WTC11 (cell line): Measurements from ENCODE around the gene CCDC34. TPM values are rescaled to one million over a fixed set of nuclear protein-coding genes. Genes with fewer than 3 reads are reported as not detected.

Source experiments
- ATAC-seq: fragments of 200-7000 bp; cut with Tn5 transposase; 2 replicates; pipeline ENCODE4 v1.10.0; 2021; ENCODE audit warnings: mild to moderate bottlenecking, moderate library complexity
- CTCF ChIA-PET: fragments of 300-600 bp; sonication (Branson Sonifier 250); formaldehyde crosslinking; loops from one replicate; lab custom pipeline; 2021; ENCODE audit warnings: antibody characterized with exemption; lab: Charles Lee
- POLR2A ChIA-PET: fragments of 350-600 bp; sonication (Branson Sonifier 250); formaldehyde crosslinking; loops from one replicate; lab custom pipeline; 2021; ENCODE audit warnings: antibody characterized with exemption; lab: Charles Lee
- DNase-seq: peaks from one replicate; pipeline ENCODE4 v3.0.0; 2021; ENCODE audit warnings: low spot score
- H3K27ac Mint-ChIP-seq: 2 replicates; pipeline ENCODE4 v1.8.0; 2021; ENCODE audit warnings: mixed read lengths
- H3K27me3 Mint-ChIP-seq: 2 replicates; pipeline ENCODE4 v1.8.0; 2021; ENCODE audit warnings: low read depth, mild to moderate bottlenecking, moderate library complexity, mixed read lengths
- H3K36me3 Mint-ChIP-seq: 2 replicates; pipeline ENCODE4 v1.8.0; 2021; ENCODE audit warnings: mixed read lengths
- H3K4me1 Mint-ChIP-seq: 2 replicates; pipeline ENCODE4 v1.8.0; 2022; ENCODE audit warnings: mixed read lengths
- H3K4me3 Mint-ChIP-seq: 2 replicates; pipeline ENCODE4 v1.8.0; 2021; ENCODE audit warnings: mild to moderate bottlenecking, moderate library complexity, mixed read lengths
- H3K9me3 Mint-ChIP-seq: 2 replicates; pipeline ENCODE4 v1.8.0; 2021; ENCODE audit warnings: mixed read lengths
- ATF1 ChIP-seq: sonication (generic); formaldehyde crosslinking; IDR thresholded peaks from 2 replicates; pipeline ENCODE4 v1.8.1; 2023; ENCODE audit warnings: mild to moderate bottlenecking, moderate library complexity, missing genetic modification reagents
- CREM ChIP-seq: sonication (generic); formaldehyde crosslinking; IDR thresholded peaks from 2 replicates; pipeline ENCODE4 v1.8.1; 2022; ENCODE audit warnings: mild to moderate bottlenecking, missing genetic modification reagents, moderate library complexity
- E2F1 ChIP-seq: sonication (generic); formaldehyde crosslinking; IDR thresholded peaks from 2 replicates; pipeline ENCODE4 v1.8.0; 2022; ENCODE audit warnings: mild to moderate bottlenecking, missing genetic modification reagents
- ESRRA ChIP-seq: sonication (generic); formaldehyde crosslinking; IDR thresholded peaks from 2 replicates; pipeline ENCODE4 v1.8.1; 2022; ENCODE audit warnings: mild to moderate bottlenecking, missing genetic modification reagents, borderline replicate concordance
- FOXK1 ChIP-seq: sonication (generic); formaldehyde crosslinking; IDR thresholded peaks from 2 replicates; pipeline ENCODE4 v1.8.0; 2022; ENCODE audit warnings: mild to moderate bottlenecking, moderate library complexity, missing genetic modification reagents
- FOXP1 ChIP-seq: sonication (generic); formaldehyde crosslinking; IDR thresholded peaks from 2 replicates; pipeline ENCODE4 v1.8.0; 2022; ENCODE audit warnings: missing genetic modification reagents, mild to moderate bottlenecking, moderate library complexity, borderline replicate concordance
- IRF1 ChIP-seq: sonication (generic); formaldehyde crosslinking; IDR thresholded peaks from 2 replicates; pipeline ENCODE4 v1.8.0; 2023; ENCODE audit warnings: missing genetic modification reagents
- JAZF1 ChIP-seq: fragments of 250-450 bp; sonication (Bioruptor Pico); IDR thresholded peaks from 2 replicates; pipeline ENCODE4 v1.9.0; 2021; ENCODE audit warnings: moderate library complexity, mild to moderate bottlenecking, inconsistent platforms
- JUN ChIP-seq: sonication (generic); formaldehyde crosslinking; IDR thresholded peaks from 2 replicates; pipeline ENCODE4 v1.8.0; 2023; ENCODE audit warnings: mild to moderate bottlenecking, missing genetic modification reagents
- MLX ChIP-seq: sonication (generic); formaldehyde crosslinking; IDR thresholded peaks from 2 replicates; pipeline ENCODE4 v1.8.1; 2023; ENCODE audit warnings: mild to moderate bottlenecking, missing genetic modification reagents, moderate library complexity
- NR1H2 ChIP-seq: sonication (generic); formaldehyde crosslinking; IDR thresholded peaks from 2 replicates; pipeline ENCODE4 v1.9.0; 2021; ENCODE audit warnings: mild to moderate bottlenecking, moderate library complexity, missing genetic modification reagents
- OVOL2 ChIP-seq: fragments of 250-450 bp; sonication (Bioruptor Pico); IDR thresholded peaks from 2 replicates; pipeline ENCODE4 v1.9.0; 2021; ENCODE audit warnings: mild to moderate bottlenecking, borderline replicate concordance
- PRRX2 ChIP-seq: fragments of 250-450 bp; sonication (Bioruptor Pico); IDR thresholded peaks from 2 replicates; pipeline ENCODE4 v1.8.0; 2021; ENCODE audit warnings: mild to moderate bottlenecking
- STAT6 ChIP-seq: sonication (generic); formaldehyde crosslinking; conservative IDR thresholded peaks from 2 replicates; pipeline ENCODE4 v1.8.1; 2023; ENCODE audit warnings: mild to moderate bottlenecking, low read depth, missing genetic modification reagents, moderate library complexity
- USF1 ChIP-seq: sonication (generic); formaldehyde crosslinking; IDR thresholded peaks from 2 replicates; pipeline ENCODE4 v1.8.0; 2022; ENCODE audit warnings: mild to moderate bottlenecking, missing genetic modification reagents
- ZNF423 ChIP-seq: fragments of 250-450 bp; sonication (Bioruptor Pico); IDR thresholded peaks from 2 replicates; pipeline ENCODE4 v2.1.2; 2022; ENCODE audit warnings: mild to moderate bottlenecking, moderate library complexity
- ZNF512 ChIP-seq: sonication (generic); formaldehyde crosslinking; IDR thresholded peaks from 2 replicates; pipeline ENCODE4 v1.8.1; 2022; ENCODE audit warnings: missing genetic modification reagents, borderline replicate concordance
- ZNF671 ChIP-seq: fragments of 250-450 bp; sonication (Bioruptor Pico); IDR thresholded peaks from 2 replicates; pipeline ENCODE4 v1.8.0; 2021; ENCODE audit warnings: mild to moderate bottlenecking
- total RNA-seq: library from RNA; stranded (reverse); gene quantifications from 3 replicates; pipeline ENCODE4 v1.2.3, GENCODE V29; 2021
- TF ChIP-seq, protein P1 (sequence below): sonication (generic); formaldehyde crosslinking; IDR thresholded peaks from 2 replicates; pipeline ENCODE4 v1.8.1; 2022; ENCODE audit warnings: low read depth, mild to moderate bottlenecking, moderate library complexity, missing genetic modification reagents, borderline replicate concordance

CCDC34 gene
- total RNA-seq, 1 experiment from 2014 or later = 23.7 TPM

- DNase-seq (no peak), ATAC-seq (no peak)
- peaks cover 2% of the 10 kb centered on the region; the same call in 1 of the 2 replicates for H3K4me1 Mint-ChIP-seq
- H3K4me3 Mint-ChIP-seq = no peak overlapping the region
- TF ChIP-seq ATF1 (CRISPR knock-in tag) (no peak), ESRRA (no peak), FOXP1 (CRISPR knock-in tag) (no peak), STAT6 (CRISPR knock-in tag) (no peak), ZNF423 (CRISPR knock-in tag) (no peak), E2F1 (CRISPR knock-in tag) (no peak)
- no peaks in the 10 kb centered on the region for H3K27me3 Mint-ChIP-seq
- CTCF ChIA-PET = no interaction called here
- no peaks in the 10 kb centered on the region for H3K36me3 Mint-ChIP-seq
- POLR2A ChIA-PET = interaction anchor here (1.2 kb wide), 1 partner anchor 11 kb away, joined by 4 read pairs; no protein-coding TSS in a partner anchor
- no peak overlapping the region for H3K27ac Mint-ChIP-seq
- H3K9me3 Mint-ChIP-seq = no peaks in the 10 kb centered on the region
Measured at GRCh38 chr11:27406498-27407354, 43.7 kb upstream of the CCDC34 start.

DNA sequence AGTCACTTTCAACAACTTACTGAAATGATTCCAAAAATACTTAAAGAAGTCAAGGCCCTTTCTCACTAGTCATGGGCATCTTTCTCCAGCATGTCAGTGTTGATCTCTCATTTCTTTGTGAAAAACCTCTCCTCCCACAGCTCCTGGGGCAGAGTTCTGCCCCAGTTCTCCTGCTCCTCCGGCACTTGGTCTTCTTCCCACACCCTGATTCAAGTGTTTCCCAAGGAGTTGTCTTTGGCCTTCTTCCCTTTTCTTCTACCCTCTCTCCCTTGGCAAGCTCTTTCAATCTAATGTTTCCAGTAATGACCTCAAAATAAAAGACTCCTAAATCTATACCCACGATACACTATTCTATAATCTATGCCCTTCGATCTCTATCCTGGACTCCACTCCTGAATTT, 42.1 kb upstream of the CCDC34 start:
- ChIA-PET CTCF (interaction anchor here (1.1 to 1.2 kb wide), 2 partner anchors 39 to 81 kb away, joined by 3 read pairs; no protein-coding TSS in a partner anchor), POLR2A (no interaction called here)
- Mint-ChIP-seq H3K36me3 (no peaks in the 10 kb centered on the region), H3K27ac (no peak overlapping the region), H3K27me3 (no peaks in the 10 kb centered on the region), H3K4me3 (no peak overlapping the region), H3K4me1 (peaks cover 2% of the 10 kb centered on the region; the same call in 1 of the 2 replicates), H3K9me3 (no peaks in the 10 kb centered on the region)
- DNase-seq = no peak
- no peak for ATAC-seq
- no peak for TF ChIP-seq ZNF671 (CRISPR knock-in tag)
- no peak for TF ChIP-seq NR1H2 (CRISPR knock-in tag)
- no peak for TF ChIP-seq CREM (CRISPR knock-in tag)
- TF ChIP-seq, protein P1, sequence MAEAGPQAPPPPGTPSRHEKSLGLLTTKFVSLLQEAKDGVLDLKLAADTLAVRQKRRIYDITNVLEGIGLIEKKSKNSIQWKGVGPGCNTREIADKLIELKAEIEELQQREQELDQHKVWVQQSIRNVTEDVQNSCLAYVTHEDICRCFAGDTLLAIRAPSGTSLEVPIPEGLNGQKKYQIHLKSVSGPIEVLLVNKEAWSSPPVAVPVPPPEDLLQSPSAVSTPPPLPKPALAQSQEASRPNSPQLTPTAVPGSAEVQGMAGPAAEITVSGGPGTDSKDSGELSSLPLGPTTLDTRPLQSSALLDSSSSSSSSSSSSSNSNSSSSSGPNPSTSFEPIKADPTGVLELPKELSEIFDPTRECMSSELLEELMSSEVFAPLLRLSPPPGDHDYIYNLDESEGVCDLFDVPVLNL (CRISPR knock-in tag) = no peak
- TF ChIP-seq ZNF512 = no peak
- no peak for TF ChIP-seq STAT6 (CRISPR knock-in tag)
- no peak for TF ChIP-seq ATF1 (CRISPR knock-in tag)
- no peak for TF ChIP-seq OVOL2
- TF ChIP-seq USF1 = no peak
- no peak for TF ChIP-seq IRF1 (CRISPR knock-in tag)
- TF ChIP-seq JAZF1 (CRISPR knock-in tag) = no peak
- no peak for TF ChIP-seq JUN (CRISPR knock-in tag)
- TF ChIP-seq FOXK1 (CRISPR knock-in tag) = no peak
- no peak for TF ChIP-seq MLX (CRISPR knock-in tag)
- TF ChIP-seq PRRX2 (CRISPR knock-in tag) = no peak
